GM19193 (cell line): ENCODE results near the gene AMH.

Experiments
- POLR2A ChIP-seq: IDR thresholded peaks from 4 replicates; pipeline ENCODE4 v1.6.1; 2011; ENCODE audit not compliant: insufficient read depth, insufficient read length; ENCODE audit errors: extremely low read depth

AMH gene

DNA sequence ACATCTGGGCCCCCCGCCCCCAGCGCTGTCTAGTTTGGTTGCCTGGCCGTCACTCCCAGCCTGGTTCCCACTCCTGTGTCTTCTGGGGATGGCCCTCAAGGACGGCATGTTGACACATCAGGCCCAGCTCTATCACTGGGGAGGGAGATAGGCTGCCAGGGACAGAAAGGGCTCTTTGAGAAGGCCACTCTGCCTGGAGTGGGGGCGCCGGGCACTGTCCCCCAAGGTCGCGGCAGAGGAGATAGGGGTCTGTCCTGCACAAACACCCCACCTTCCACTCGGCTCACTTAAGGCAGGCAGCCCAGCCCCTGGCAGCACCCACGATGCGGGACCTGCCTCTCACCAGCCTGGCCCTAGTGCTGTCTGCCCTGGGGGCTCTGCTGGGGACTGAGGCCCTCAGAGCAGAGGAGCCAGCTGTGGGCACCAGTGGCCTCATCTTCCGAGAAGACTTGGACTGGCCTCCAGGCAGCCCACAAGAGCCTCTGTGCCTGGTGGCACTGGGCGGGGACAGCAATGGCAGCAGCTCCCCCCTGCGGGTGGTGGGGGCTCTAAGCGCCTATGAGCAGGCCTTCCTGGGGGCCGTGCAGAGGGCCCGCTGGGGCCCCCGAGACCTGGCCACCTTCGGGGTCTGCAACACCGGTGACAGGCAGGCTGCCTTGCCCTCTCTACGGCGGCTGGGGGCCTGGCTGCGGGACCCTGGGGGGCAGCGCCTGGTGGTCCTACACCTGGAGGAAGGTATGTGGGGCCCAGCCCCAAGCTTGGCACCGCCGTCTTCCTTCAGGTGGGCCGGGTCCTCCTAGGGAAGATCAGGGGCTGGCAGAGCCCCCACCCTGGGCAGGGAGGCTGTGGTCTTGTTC lies at the start of gene AMH:
Gene AMH (plus strand): TSS at position 314 of the 857 bp plus-strand sequence. CDS start 10 bp downstream, at position 324.
- TF ChIP-seq POLR2A: peak; percentile 10

DNA sequence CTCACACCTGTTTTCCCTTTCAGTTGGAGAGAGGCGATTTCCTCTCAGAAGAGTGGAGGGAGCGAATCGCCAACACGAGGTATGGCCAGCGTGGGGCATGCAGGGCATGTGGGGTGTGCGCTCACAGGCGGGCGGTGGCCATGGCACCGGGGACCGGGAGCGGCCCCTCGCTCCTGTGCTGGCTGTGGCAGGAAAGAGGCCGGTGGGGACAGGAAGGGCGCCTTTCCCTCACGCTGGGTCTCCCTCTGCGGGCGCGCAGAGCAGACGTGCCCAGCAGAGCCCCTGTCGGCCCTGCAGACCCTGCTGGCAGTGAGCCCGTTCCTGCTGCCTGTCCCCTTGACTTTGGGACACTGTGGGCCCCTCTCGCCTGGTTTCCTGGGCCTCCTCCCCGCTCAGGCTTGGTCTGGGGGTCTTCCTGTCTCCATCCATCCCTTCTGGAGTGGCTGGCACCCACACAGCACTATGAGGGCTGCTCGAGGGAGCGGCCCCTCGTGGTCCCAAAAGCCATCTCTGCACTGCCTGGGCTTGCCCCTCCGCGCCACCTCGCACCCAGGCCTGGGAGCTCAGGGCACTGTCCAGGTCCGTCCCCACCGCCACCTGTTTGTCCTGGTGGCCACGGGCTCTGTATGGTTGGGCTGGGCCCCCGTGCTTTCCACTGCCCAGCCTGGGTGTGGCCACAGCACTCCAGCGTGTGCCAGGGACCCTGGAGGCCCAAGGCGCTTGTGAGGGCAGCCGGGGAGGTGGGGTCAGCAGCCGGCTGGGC lies 49.1 kb upstream of the AMH start:
- no peak for TF ChIP-seq POLR2A

DNA sequence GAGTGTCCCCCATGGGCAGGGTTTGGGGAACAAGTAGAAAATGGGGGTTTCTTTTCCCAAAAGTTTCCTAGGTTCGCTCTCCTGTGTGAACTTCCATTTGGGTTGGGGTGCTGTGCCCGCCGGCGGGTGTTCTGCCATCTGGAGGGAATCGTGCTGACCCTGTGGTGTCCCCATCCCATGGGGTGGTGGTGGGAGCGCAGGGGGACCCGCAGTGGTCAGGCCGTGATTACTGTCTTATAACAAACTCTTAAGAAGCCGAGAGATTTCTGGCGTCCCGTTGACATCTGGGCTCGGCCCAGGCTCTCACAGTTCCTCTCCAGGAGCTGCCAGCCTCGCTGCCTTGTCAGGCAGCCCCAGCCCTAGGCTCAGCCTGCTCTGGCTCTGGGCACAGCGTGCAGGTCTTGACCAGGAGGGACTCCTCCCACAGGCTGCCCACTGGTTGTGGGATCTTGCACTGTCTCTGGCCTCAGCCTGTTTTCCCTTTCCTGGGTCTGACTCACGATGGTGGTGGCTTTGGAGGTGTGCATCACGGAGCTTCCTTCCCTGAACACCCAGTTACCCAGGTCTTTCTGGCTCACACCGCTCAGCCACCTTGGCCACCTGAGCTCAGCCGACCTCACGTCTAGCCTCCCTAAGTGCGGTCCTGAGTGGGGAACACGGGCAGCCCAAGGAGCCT lies 47.5 kb upstream of the AMH start:
- TF ChIP-seq POLR2A: no peak

DNA sequence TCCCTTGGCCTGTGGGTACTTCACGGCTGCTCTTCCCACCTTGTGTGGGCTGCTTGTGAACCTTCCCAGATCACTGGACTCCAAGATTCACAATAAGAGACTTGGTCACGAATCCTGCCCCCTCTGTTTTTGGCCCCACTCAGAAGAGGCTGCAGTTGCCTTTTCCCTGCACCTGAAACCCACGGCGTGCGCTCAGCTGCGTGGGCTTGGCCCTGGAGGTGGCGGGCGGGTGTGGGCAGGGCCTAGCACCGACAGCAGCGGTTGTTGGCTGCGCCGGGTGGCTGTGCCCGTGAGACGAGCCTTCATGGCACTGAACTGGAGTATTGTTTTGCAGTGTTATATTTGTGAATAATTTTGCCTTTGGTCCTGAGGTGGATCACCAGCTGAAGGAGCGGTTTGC lies 46.8 kb upstream of the AMH start:
- no peak for TF ChIP-seq POLR2A

DNA sequence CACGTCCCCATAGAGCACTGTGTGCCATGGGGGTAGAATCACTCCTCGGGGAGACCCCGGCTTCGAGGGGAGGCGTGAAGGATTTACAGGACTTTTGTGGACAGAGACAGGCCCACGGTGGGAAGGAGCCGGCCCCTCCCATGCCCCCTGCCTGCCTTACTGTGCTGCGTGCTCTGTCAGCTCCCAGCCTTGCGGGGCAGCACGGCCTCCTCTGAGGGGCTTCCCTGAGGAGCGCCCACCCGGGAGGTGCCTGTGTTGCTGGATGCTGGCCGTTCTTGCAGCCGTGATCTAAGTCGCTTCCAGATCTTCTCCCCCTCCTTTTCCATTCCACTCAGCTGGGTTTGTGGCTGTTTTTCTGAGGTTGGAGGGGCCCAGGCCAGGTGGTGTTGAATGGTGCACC lies 42.1 kb upstream of the AMH start:
- TF ChIP-seq POLR2A: no peak

DNA sequence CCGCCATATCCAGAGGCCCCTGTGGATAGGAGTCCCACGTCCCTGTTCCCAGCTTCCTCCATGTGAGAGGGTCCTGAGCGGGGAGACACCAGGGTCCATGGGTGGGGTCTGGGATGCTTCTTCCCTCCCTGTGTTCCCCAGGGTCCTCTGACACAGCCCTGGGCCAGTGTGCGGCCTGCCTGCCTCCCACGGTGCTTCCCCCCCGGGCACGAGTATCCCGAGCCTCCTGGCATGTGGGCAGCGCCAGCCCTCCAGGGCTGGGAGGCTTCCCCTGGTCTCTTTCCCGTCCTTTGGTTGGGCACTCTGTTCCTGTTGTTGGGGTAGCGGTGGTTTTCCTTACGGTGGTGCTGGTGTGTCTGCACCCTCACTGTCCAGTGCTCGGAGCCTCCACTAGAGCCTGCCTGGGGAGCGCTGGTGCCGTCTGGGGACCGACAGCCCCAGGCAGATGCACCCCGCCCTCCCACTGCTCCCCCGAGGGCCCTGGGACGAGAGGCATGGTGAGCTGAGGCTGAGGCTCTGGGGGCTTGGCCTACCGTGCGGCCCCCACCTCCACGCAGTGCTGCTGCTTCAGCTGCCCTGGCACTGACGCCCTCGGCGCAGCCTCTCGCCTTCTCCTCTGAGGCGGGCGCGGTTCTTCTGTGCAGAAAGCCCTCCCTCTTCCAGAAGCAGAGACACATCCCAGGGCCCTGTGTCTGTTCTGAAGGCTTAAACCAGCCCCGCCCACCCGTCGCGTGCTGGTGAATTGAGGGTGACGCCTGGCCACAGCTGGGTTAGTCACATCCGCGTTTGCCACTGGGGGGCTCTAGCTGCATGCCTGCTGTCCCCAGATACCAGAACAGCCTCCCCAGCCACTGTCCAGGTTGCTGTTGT lies 40.9 kb upstream of the AMH start:
- no peak for TF ChIP-seq POLR2A

DNA sequence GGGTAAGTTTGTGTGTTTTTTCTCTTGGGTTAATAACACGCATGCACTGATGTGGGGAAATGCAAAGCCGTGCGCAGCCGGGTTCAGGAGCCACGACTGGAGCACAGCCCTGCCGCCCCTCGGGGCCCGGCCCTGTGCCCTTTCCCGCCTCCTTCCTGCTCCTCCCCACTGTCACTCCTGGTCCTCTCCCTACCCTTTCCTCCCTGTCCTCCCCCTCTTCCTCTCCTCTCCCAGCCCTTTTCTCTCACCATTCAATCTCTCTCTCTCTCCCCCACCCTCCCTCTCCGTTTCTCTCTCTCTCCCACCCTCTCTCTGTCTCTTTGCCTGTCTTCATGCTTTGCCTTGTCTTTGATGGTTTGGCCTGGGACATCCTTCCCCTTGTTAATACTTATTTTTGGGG lies 40.1 kb upstream of the AMH start:
- TF ChIP-seq POLR2A: no peak

DNA sequence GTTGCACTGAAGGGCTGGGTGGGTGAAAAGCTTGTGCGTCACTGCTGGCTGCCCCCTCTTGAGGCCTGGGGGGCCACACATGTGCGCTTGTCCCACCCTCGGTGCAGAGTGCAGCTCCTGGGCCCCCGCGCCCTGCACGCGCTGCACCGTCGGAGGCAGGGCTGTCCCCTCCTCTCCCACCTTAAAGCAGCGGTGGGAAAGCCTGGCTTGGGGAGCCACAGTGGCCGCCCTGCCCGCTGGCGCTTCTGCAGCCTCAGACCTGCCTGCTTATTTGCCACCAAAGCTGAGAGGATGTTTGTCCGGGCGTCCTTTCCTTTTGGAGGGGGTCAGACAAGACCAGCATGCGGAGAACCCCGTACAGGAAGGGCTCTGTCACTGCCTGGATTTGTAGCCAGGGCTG lies 39.7 kb upstream of the AMH start:
- no peak for TF ChIP-seq POLR2A

DNA sequence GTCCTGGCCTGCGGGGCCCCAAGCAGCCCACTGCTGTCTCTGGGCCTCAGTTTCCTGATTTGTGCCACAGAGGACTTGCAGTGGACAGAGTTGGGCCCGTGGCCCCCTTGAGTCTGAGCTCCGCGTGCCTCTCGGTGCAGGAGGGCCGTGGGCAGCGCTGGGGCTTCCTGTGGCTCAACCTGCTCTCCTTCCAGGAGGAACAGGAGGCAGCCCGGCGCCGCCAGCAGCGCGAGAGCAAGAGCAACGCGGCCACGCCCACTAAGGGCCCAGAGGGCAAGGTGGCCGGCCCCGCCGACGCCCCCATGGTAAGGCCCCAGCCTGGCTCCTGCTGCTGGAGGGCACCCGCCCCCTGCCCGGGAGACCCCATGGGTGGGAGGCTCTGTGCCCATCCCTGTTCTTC lies 38.9 kb upstream of the AMH start:
- no peak for TF ChIP-seq POLR2A

DNA sequence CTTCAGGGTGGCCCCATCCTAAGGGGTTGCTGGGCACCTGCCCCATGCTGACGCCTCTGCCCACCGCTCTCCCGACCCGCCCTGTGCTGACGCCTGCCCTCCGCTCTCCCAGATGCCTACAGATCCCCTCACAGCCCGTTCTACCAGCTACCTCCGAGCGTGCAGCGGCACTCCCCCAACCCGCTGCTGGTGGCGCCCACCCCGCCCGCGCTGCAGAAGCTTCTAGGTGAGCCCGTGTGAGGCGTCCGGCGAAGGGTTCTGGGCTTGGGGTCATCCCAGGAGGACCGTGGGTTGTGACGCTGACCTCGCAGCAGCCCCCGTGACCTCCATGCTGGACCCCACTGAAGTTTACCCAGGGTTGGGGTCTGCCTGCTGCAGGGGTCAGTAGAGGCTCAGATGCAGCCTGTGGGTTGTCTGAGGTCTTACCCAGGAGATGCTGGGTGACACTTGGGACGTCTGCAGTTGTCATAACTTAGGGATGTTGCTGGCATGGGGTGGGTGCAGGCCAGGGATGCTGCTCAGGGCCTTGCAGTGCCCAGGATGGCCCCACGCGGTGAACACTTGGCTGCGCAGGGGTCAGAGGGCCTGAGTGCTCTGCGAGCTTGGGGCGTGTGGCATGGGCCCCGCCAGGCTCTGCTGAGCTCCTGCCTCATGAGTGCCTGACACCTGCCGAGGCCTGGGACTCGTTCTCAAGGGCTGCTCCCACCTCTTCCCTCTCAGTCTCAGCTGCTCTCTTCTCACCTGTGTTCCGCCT lies 38.0 kb upstream of the AMH start:
- TF ChIP-seq POLR2A: no peak

DNA sequence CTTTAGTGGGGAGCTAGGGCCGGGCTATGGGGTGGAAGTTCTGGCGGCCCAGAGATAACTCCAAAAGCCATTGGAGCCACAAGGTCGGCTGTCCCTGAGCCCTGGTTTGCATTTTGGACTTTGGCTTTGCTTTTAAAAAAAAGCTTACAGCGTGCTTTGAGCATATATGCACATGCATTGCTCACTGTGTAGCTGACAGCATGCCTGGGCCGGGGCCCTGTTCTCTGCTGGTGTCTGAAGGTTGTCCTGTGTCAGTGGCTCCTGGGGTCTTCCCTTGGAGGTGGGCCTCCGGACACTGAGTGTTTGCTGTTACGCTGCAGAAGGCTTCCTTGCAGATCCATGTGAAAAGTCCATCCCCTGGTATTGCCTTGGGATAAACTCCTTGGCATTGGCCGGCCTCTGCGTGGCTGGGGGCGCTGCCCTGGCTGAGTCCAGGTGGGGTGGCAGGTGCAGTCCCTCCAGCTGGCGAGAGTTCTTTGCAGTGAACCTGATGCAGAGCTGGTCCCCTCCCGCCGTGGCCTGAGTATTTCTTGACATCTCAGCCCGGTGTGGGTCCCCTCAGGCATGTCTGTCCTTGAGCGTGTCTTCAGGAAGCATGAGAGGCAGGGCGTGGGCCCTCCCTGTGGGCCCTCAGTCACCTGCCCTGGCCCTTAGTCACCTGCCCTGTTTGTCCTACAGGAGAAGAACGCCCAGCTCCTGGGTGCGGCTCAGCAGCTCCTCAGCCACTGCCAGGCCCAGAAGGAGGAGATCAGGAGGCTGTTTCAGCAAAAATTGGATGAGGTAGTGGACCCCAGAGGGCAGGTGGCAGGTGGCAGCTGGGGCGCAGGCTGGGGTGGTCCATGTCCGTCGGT lies 36.0 kb upstream of the AMH start:
- TF ChIP-seq POLR2A: no peak

DNA sequence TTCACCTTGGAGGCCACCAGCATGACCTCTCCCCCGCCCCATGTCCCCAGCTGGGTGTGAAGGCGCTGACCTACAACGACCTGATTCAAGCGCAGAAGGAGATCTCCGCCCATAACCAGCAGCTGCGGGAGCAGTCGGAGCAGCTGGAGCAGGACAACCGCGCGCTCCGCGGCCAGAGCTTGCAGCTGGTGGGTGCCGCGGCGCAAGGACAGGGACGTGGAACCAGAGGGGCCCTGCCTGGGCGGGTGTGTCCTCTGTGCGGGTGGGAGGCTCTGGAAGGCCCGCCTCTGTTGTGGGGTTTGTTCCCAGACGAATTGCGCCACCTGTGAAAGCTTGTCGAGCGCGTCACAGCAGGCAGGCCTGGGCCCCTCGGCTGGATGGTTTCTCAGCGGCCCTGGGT lies 35.3 kb upstream of the AMH start:
- no peak for TF ChIP-seq POLR2A

DNA sequence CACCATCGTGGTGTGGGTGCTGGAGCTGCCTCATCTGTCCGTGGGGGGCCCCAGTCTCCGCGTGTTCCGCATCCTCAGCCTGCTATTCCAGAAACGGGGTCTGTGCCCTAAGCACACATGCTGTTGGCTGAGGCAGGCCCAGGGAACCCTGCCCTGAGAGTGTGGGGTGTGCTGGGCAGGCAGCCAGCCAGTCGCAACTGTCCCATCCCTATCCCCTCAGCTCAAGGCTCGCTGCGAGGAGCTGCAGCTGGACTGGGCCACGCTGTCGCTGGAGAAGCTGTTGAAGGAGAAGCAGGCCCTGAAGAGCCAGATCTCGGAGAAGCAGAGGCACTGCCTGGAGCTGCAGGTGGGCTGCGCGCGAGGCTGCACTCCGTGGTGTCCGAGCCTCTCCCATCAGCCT lies 34.9 kb upstream of the AMH start:
- no peak for TF ChIP-seq POLR2A
